GM23338 (cell line): ENCODE measurements around the gene PRMT9. TPM values are rescaled to one million over a fixed set of nuclear protein-coding genes. Genes with fewer than 3 reads are reported as not detected.

ENCODE experiments used
- ATAC-seq: fragments of 200-7000 bp; cut with Tn5 transposase; 3 replicates; pipeline ENCODE4 v1.9.1; 2020
- DNase-seq: peaks from one replicate; pipeline ENCODE4 v3.0.0-alpha.2; 2015; ENCODE audit warnings: low spot score
- H2AFZ ChIP-seq: fragments of 200-600 bp; sonication (generic); 2 replicates; pipeline ENCODE4 v1.8.0; 2016; ENCODE audit warnings: antibody characterized with exemption, mild to moderate bottlenecking, moderate library complexity
- H3F3A ChIP-seq: fragments of 200-600 bp; sonication (generic); replicated peaks from 2 replicates; pipeline ENCODE4 v1.8.0; 2017; ENCODE audit warnings: antibody characterized with exemption, mixed run types, low read depth
- H3K27ac ChIP-seq: fragments of 200-600 bp; sonication (generic); 2 replicates; pipeline ENCODE4 v1.6.1; 2016; ENCODE audit warnings: low read depth
- H3K27me3 ChIP-seq: fragments of 200-600 bp; sonication (generic); 2 replicates; pipeline ENCODE4 v1.8.0; 2016; ENCODE audit warnings: mild to moderate bottlenecking, mixed run types, moderate library complexity; ENCODE audit not compliant: insufficient read depth
- H3K36me3 ChIP-seq: fragments of 200-600 bp; sonication (generic); 2 replicates; pipeline ENCODE4 v1.8.0; 2016; ENCODE audit warnings: mild to moderate bottlenecking; ENCODE audit not compliant: insufficient read depth
- H3K4me1 ChIP-seq: fragments of 200-600 bp; sonication (generic); 2 replicates; pipeline ENCODE4 v1.8.0; 2016; ENCODE audit warnings: mild to moderate bottlenecking, moderate library complexity; ENCODE audit not compliant: insufficient read depth
- H3K4me2 ChIP-seq: fragments of 200-600 bp; sonication (generic); 2 replicates; pipeline ENCODE4 v1.7.1; 2017; ENCODE audit warnings: mixed run types
- H3K4me3 ChIP-seq: fragments of 200-600 bp; sonication (generic); 2 replicates; pipeline ENCODE4 v1.6.1; 2016; ENCODE audit warnings: mixed run types
- H3K79me2 ChIP-seq: fragments of 200-600 bp; sonication (generic); replicated peaks from 2 replicates; pipeline ENCODE4 v1.8.0; 2017; ENCODE audit warnings: mild to moderate bottlenecking; ENCODE audit not compliant: insufficient read depth
- H3K9me2 ChIP-seq: fragments of 200-600 bp; sonication (generic); 2 replicates; pipeline ENCODE4 v1.8.0; 2017; ENCODE audit not compliant: insufficient read depth
- H4K20me1 ChIP-seq: fragments of 200-600 bp; sonication (generic); replicated peaks from 2 replicates; pipeline ENCODE4 v1.8.0; 2017; ENCODE audit warnings: mild to moderate bottlenecking; ENCODE audit not compliant: insufficient read depth
- H3K27ac Mint-ChIP-seq: 2 replicates; pipeline ENCODE4 v1.8.0; 2020; ENCODE audit warnings: inconsistent platforms, mild to moderate bottlenecking, moderate library complexity, mixed read lengths
- H3K27me3 Mint-ChIP-seq: 3 replicates; pipeline ENCODE4 v1.8.0; 2022; ENCODE audit warnings: low read depth, mild to moderate bottlenecking, moderate library complexity, mixed read lengths, inconsistent platforms; ENCODE audit not compliant: insufficient read depth, poor library complexity
- H3K36me3 Mint-ChIP-seq: 3 replicates; pipeline ENCODE4 v1.8.0; 2021; ENCODE audit warnings: low read depth, mild to moderate bottlenecking, inconsistent platforms, moderate library complexity, mixed read lengths
- H3K4me1 Mint-ChIP-seq: 3 replicates; pipeline ENCODE4 v1.8.0; 2020; ENCODE audit warnings: mild to moderate bottlenecking, inconsistent platforms, mixed read lengths
- H3K4me3 Mint-ChIP-seq: 3 replicates; pipeline ENCODE4 v1.8.0; 2021; ENCODE audit warnings: moderate library complexity, mild to moderate bottlenecking, inconsistent platforms, mixed read lengths
- H3K9me3 Mint-ChIP-seq: 3 replicates; pipeline ENCODE4 v1.8.0; 2020; ENCODE audit warnings: moderate library complexity, mild to moderate bottlenecking, inconsistent platforms, mixed read lengths
- CREB1 ChIP-seq: fragments of 250-450 bp; sonication (Bioruptor Pico); IDR thresholded peaks from 2 replicates; pipeline ENCODE4 v1.5.0; 2020; ENCODE audit warnings: low read depth, mild to moderate bottlenecking, moderate library complexity
- EZH2 ChIP-seq: fragments of 200-600 bp; sonication (generic); IDR thresholded peaks from one replicate; pipeline ENCODE4 v1.8.0; 2017; ENCODE audit warnings: antibody characterized with exemption, mild to moderate bottlenecking, low read depth; ENCODE audit not compliant: unreplicated experiment
- EZH2phosphoT487 ChIP-seq: fragments of 200-600 bp; sonication (generic); IDR thresholded peaks from one replicate; pipeline ENCODE4 v1.8.1; 2018; ENCODE audit warnings: antibody characterized with exemption; ENCODE audit not compliant: unreplicated experiment
- JUNB ChIP-seq: IDR thresholded peaks from one replicate; pipeline ENCODE4 v1.6.1; 2016; ENCODE audit warnings: antibody characterized with exemption; ENCODE audit not compliant: unreplicated experiment
- NANOG ChIP-seq: IDR thresholded peaks from 2 replicates; pipeline ENCODE4 v1.6.1; 2016; ENCODE audit warnings: antibody characterized with exemption, borderline replicate concordance
- POLR2AphosphoS5 ChIP-seq: IDR thresholded peaks from 2 replicates; pipeline ENCODE4 v1.6.1; 2016; ENCODE audit warnings: antibody characterized with exemption, low read depth
- STAT1 ChIP-seq: IDR thresholded peaks from one replicate; pipeline ENCODE4 v1.6.1; 2016; ENCODE audit warnings: antibody characterized with exemption; ENCODE audit not compliant: unreplicated experiment
- ZNF114 ChIP-seq: fragments of 250-450 bp; sonication (Bioruptor Pico); IDR thresholded peaks from 2 replicates; pipeline ENCODE4 v1.5.0; 2020; ENCODE audit warnings: mild to moderate bottlenecking, moderate library complexity
- ZNF331 ChIP-seq: fragments of 250-450 bp; sonication (Bioruptor Pico); IDR thresholded peaks from 2 replicates; pipeline ENCODE4 v1.5.0; 2020; ENCODE audit warnings: low read depth, mild to moderate bottlenecking, moderate library complexity
- polyA plus RNA-seq: library from polyadenylated mRNA; unstranded; fragments of >200 nt; fragmentation: Nextera tagmentation; extraction: Ambion mirVana; gene quantifications from 2 replicates; pipeline ENCODE4 v1.2.1, GENCODE V29; 2016
- total RNA-seq: library from RNA; depleted of rRNA; stranded (reverse); fragments of >200 nt; shearing (Covaris generic); gene quantifications from 2 replicates; pipeline ENCODE4 v1.2.3, GENCODE V29; 2014
- TF ChIP-seq, protein P1 (sequence below): IDR thresholded peaks from 2 replicates; pipeline ENCODE4 v1.6.1; 2016; ENCODE audit warnings: antibody characterized with exemption
- TF ChIP-seq, protein P2 (sequence below), 2 experiments: fragments of 200-600 bp in 1 of 2; sonication (generic) in 1 of 2; conservative IDR thresholded peaks; 2 replicates each; pipeline versions ENCODE4 v1.5.1 to v1.6.1; 2016 to 2017; ENCODE audit warnings: antibody characterized with exemption in 2 of 2, low read depth in 2 of 2, mild to moderate bottlenecking in 2 of 2, moderate library complexity in 1 of 2
- TF ChIP-seq, protein P3 (sequence below): fragments of 250-450 bp; sonication (Bioruptor Pico); IDR thresholded peaks from 2 replicates; pipeline ENCODE4 v1.5.0; 2020; ENCODE audit warnings: mild to moderate bottlenecking, moderate library complexity
- TF ChIP-seq, protein P4 (sequence below): IDR thresholded peaks from one replicate; pipeline ENCODE4 v1.6.1; 2018; ENCODE audit warnings: antibody characterized with exemption; ENCODE audit not compliant: unreplicated experiment

Gene PRMT9
- total and polyA plus RNA-seq, 2 experiments from 2014 or later = 7.6 to 11.2 TPM

DNA sequence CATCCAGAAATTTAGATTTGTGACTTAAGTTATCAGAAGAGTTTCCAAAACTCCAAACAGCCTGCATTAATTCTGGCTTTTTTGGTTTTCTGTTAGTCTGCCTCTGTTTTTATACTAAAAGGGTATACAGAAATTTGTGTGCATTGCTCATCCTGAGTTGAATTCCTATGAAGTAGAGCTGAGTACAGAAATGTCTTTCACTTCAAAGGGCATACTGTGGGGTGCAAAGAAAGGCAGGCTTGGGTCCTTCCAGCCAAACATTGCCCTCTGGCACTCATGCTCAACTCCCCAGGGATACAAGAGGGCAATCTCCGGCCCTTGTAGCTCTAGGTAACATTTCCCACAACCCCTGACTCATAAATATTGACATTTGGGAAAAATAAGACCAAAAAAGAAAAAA lies 94.4 kb downstream of the PRMT9 start:
- Histone ChIP-seq H3F3A (no peaks in the 10 kb centered on the region), H3K9me2 (no peaks in the 10 kb centered on the region), H3K4me1 (0 out of 2 replicates have a peak, but pooled peaks cover 8% of the 10 kb centered on the region), H4K20me1 (no peaks in the 10 kb centered on the region), H3K4me2 (no peak overlapping the region), H3K27ac (no peak overlapping the region), H3K79me2 (no peaks in the 10 kb centered on the region), H3K4me3 (no peak overlapping the region), H2AFZ (no peak overlapping the region), H3K27me3 (no peaks in the 10 kb centered on the region), H3K36me3 (peaks cover 3% of the 10 kb centered on the region; the same call in 1 of the 2 replicates)
- no peak for DNase-seq
- no peak; the same call in 2 of the 3 replicates for ATAC-seq
- Mint-ChIP-seq H3K4me3 (no peak overlapping the region), H3K4me1 (peaks cover 14% of the 10 kb centered on the region), H3K27me3 (peaks cover 2% of the 10 kb centered on the region), H3K27ac (no peak overlapping the region), H3K36me3 (peaks cover 5% of the 10 kb centered on the region; the same call in 2 of the 3 replicates), H3K9me3 (peaks cover 13% of the 10 kb centered on the region)
- TF ChIP-seq STAT1 (no peak), EZH2phosphoT487 (no peak), CREB1 (CRISPR knock-in tag) (no peak), EZH2 (no peak), JUNB (no peak), ZNF331 (CRISPR knock-in tag) (no peak), POLR2AphosphoS5 (no peak), NANOG (no peak), ZNF114 (no peak)
- TF ChIP-seq, protein P1, sequence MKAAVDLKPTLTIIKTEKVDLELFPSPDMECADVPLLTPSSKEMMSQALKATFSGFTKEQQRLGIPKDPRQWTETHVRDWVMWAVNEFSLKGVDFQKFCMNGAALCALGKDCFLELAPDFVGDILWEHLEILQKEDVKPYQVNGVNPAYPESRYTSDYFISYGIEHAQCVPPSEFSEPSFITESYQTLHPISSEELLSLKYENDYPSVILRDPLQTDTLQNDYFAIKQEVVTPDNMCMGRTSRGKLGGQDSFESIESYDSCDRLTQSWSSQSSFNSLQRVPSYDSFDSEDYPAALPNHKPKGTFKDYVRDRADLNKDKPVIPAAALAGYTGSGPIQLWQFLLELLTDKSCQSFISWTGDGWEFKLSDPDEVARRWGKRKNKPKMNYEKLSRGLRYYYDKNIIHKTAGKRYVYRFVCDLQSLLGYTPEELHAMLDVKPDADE = no peak
- TF ChIP-seq, protein P2, sequence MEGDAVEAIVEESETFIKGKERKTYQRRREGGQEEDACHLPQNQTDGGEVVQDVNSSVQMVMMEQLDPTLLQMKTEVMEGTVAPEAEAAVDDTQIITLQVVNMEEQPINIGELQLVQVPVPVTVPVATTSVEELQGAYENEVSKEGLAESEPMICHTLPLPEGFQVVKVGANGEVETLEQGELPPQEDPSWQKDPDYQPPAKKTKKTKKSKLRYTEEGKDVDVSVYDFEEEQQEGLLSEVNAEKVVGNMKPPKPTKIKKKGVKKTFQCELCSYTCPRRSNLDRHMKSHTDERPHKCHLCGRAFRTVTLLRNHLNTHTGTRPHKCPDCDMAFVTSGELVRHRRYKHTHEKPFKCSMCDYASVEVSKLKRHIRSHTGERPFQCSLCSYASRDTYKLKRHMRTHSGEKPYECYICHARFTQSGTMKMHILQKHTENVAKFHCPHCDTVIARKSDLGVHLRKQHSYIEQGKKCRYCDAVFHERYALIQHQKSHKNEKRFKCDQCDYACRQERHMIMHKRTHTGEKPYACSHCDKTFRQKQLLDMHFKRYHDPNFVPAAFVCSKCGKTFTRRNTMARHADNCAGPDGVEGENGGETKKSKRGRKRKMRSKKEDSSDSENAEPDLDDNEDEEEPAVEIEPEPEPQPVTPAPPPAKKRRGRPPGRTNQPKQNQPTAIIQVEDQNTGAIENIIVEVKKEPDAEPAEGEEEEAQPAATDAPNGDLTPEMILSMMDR (conservative IDR thresholded peaks at IDR 0.05; ENCODE audit: low read depth in 2 of 2) = no peak
- TF ChIP-seq, protein P3, sequence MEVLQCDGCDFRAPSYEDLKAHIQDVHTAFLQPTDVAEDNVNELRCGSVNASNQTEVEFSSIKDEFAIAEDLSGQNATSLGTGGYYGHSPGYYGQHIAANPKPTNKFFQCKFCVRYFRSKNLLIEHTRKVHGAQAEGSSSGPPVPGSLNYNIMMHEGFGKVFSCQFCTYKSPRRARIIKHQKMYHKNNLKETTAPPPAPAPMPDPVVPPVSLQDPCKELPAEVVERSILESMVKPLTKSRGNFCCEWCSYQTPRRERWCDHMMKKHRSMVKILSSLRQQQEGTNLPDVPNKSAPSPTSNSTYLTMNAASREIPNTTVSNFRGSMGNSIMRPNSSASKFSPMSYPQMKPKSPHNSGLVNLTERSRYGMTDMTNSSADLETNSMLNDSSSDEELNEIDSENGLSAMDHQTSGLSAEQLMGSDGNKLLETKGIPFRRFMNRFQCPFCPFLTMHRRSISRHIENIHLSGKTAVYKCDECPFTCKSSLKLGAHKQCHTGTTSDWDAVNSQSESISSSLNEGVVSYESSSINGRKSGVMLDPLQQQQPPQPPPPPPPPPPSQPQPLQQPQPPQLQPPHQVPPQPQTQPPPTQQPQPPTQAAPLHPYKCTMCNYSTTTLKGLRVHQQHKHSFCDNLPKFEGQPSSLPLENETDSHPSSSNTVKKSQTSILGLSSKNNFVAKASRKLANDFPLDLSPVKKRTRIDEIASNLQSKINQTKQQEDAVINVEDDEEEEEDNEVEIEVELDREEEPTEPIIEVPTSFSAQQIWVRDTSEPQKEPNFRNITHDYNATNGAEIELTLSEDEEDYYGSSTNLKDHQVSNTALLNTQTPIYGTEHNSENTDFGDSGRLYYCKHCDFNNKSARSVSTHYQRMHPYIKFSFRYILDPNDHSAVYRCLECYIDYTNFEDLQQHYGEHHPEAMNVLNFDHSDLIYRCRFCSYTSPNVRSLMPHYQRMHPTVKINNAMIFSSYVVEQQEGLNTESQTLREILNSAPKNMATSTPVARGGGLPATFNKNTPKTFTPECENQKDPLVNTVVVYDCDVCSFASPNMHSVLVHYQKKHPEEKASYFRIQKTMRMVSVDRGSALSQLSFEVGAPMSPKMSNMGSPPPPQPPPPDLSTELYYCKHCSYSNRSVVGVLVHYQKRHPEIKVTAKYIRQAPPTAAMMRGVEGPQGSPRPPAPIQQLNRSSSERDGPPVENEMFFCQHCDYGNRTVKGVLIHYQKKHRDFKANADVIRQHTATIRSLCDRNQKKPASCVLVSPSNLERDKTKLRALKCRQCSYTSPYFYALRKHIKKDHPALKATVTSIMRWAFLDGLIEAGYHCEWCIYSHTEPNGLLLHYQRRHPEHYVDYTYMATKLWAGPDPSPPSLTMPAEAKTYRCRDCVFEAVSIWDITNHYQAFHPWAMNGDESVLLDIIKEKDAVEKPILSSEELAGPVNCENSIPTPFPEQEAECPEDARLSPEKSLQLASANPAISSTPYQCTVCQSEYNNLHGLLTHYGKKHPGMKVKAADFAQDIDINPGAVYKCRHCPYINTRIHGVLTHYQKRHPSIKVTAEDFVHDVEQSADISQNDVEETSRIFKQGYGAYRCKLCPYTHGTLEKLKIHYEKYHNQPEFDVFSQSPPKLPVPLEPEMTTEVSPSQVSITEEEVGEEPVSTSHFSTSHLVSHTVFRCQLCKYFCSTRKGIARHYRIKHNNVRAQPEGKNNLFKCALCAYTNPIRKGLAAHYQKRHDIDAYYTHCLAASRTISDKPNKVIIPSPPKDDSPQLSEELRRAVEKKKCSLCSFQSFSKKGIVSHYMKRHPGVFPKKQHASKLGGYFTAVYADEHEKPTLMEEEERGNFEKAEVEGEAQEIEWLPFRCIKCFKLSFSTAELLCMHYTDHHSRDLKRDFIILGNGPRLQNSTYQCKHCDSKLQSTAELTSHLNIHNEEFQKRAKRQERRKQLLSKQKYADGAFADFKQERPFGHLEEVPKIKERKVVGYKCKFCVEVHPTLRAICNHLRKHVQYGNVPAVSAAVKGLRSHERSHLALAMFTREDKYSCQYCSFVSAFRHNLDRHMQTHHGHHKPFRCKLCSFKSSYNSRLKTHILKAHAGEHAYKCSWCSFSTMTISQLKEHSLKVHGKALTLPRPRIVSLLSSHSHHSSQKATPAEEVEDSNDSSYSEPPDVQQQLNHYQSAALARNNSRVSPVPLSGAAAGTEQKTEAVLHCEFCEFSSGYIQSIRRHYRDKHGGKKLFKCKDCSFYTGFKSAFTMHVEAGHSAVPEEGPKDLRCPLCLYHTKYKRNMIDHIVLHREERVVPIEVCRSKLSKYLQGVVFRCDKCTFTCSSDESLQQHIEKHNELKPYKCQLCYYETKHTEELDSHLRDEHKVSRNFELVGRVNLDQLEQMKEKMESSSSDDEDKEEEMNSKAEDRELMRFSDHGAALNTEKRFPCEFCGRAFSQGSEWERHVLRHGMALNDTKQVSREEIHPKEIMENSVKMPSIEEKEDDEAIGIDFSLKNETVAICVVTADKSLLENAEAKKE = no peak
- TF ChIP-seq, protein P4, sequence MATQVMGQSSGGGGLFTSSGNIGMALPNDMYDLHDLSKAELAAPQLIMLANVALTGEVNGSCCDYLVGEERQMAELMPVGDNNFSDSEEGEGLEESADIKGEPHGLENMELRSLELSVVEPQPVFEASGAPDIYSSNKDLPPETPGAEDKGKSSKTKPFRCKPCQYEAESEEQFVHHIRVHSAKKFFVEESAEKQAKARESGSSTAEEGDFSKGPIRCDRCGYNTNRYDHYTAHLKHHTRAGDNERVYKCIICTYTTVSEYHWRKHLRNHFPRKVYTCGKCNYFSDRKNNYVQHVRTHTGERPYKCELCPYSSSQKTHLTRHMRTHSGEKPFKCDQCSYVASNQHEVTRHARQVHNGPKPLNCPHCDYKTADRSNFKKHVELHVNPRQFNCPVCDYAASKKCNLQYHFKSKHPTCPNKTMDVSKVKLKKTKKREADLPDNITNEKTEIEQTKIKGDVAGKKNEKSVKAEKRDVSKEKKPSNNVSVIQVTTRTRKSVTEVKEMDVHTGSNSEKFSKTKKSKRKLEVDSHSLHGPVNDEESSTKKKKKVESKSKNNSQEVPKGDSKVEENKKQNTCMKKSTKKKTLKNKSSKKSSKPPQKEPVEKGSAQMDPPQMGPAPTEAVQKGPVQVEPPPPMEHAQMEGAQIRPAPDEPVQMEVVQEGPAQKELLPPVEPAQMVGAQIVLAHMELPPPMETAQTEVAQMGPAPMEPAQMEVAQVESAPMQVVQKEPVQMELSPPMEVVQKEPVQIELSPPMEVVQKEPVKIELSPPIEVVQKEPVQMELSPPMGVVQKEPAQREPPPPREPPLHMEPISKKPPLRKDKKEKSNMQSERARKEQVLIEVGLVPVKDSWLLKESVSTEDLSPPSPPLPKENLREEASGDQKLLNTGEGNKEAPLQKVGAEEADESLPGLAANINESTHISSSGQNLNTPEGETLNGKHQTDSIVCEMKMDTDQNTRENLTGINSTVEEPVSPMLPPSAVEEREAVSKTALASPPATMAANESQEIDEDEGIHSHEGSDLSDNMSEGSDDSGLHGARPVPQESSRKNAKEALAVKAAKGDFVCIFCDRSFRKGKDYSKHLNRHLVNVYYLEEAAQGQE = no peak
